HUDEP-2 (cell line): ENCODE results near the gene NEK2.
"Not testable (repeated sequence)": the region's sequence is repeated elsewhere in the genome, so short reads cannot be mapped to it uniquely, and the experiment has no call there.

Source experiments
- DNase-seq, 76 experiments: peaks; one replicate each; lab custom pipeline; 2025; ENCODE audit not compliant: unreplicated experiment in 76 of 76; lab: John Stamatoyannopoulos, UW

Gene NEK2

DNA sequence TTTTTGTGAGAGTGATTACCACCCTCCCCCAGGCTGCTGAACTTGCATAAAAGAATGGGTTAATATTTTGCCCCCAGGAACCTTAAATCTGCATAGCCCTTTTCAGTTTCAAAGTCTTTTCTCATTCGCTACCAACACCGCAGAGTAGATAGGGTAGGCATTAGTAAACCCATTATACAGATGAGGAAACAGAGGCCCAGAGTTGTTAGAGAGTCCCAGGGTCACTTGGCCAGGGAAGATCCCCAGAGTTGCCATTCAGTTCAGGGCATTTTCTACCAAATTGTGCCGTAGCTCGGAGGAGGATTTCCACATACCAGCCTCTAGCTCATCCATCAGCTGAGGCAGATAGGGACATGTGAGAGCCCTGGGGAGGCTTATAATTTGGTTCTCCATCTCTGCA, 40.5 kb downstream of the NEK2 start:
- DNase-seq, result no peak

DNA sequence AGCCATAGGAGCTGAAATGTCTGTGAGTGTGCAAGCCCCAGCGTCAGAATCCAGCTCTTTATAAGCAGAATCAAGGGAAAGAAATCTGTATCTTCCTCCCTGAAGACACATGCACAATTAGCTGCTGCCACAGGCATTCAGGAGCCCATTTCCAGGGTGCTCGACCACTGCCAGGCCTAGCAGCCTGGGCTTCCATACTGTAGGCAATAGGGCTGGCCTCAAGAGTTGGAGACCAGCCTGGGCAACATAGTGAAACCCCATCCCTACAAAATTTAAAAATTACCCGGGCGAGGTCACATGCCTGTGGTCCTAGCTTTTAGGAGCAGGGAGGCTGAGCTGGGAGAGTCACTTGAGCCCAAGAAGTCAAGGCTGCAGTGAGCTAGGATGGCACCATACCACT, 41.0 kb downstream of the NEK2 start:
- no peak for DNase-seq

DNA sequence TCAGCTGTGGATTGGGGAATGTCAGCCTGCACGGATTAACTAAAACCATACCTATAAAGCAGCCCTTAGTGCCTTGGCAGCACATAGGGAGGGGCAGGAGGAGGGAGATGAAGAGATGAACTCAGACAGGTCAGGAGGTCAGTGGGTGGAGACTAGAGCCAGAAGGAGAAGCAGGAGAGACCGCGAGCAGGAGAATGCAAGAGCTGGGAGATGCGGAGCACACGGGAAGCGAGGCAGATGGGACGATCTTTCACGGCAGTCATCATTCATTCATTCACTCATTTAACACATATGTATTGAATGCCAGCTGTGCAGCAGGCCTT, 41.9 kb downstream of the NEK2 start:
- DNase-seq, result no peak

DNA sequence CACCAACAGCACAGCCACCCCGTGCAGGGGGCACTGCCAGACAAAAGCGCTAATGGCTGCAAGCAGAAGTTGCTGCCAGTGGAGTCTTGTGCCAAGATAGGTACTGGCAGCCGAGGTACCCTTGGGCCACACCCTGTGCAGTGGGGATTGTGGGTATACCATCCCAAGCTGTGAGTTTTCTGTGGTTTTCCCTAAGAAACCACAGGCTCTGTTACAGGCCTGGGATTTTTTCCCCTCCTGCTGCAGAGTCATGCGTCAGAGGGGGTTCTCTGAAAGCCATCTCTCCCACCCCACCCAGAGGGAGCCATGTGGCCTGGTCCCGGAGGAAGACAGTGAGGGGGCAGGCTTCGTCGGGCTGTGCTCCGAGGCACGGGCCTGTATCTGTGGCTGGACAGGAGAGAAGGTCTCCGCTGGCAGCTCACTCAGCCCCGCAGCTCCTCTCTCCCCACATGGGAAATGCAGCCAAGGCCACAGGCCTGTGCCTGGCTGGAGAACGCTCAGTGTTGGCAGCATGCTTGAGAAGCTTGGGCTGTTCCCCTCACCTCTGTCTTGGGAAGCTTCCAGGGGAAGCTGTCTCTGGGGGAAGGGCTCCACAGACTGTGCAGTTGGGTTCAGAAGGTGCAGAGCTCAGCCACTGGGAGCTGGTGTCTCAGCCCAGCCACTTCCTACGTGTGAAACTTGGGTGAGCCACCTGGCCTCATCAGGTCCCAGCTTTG, 42.5 kb downstream of the NEK2 start:
- DNase-seq, result no peak

DNA sequence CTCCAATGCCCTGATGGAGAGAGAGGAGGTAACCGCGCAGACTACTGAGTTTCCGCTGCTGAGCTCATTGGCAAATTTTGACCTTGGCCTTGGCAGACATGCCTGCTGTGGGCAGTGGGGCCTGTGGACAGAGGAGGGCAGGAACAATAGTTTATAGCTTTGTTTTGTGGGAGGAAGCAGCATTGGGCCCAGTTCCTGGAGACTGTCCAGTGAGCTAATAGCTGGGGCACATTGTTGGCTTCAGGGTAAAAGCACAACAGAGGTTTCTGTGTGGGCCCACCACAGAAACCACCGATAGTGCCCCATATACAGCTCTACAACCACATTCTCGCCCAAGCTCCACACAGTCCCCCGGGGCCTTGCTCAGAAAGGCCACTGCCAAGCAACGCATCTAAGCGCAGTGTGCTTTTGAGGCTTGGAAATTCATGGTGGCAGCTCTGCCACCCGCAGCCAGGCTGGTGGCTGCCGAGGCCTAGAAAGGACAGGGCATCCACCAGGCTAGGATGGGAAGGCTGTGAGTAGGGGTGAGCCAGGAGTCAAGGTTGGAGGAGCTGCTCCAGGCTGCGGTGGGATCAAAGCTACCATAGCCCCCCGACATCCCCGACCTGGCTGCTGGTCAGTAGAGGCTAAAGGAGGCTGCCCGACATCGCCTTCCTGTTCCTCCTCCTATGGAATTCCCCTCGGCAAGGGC, 43.2 kb downstream of the NEK2 start:
- DNase-seq, result no peak

DNA sequence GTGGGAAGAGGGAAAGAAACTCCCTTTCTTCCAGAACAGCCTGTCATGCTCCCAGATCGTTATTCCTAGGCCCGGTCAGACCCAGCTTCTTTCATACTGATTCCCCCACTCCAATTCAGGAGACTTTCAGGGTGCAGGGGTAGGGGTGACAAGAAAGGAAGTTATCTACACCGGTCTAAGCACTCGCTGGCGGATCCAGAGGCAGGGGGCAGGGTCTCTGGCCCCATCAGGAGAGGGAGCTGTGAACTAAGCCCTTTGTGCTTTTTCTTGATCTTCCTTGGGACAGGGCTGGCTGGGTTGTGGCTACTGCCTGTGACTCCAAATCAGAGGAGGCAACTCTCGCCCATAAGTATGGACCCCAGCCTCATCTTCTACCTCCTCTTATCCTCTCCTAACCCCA, 44.3 kb downstream of the NEK2 start:
- peak in 3 of 76 experiments; percentile 48 to 60 (median 53) for DNase-seq

DNA sequence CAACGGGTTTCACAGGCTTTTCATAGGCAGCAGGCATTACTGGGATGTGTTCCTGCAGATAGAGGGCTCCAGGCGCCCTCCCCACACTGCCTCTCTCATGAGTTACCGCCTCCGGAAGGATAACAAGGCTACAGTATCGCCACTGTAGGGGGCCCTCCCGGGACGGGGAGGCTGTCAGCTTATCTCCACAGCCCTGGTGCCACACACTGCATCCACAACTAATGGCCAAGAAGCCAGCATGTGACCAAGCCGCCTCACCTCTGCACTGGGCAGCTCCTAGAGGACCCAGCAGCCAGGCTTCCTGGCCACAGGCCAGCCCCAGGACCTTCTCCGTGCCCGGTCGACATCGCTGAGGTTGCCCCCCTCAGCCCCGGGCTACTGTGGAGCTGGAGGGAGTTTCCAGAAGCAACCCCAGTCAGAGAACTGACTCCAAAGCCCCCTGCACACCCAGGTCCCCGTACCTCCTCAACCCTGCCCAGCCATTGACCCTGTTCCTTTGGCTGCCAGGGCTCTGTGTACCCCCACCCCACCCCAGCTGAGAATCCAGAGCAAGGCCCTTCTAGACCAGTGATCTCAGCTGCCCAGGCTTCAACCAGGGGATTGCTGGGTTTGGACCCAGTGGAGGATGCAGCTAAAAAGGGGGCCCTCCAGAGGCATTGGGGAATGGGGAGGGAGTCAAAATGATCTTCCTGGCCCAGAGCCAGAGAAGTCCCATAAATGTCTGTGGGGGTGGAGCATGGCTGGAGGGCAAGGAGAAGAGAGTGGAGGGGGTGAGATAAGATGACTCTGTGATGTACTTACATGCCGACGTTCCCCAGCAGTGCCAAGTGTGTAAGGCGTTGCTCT, 45.0 kb downstream of the NEK2 start:
- DNase-seq, result peak in 75 of 76 experiments; percentile 58 to 96 (median 89)

DNA sequence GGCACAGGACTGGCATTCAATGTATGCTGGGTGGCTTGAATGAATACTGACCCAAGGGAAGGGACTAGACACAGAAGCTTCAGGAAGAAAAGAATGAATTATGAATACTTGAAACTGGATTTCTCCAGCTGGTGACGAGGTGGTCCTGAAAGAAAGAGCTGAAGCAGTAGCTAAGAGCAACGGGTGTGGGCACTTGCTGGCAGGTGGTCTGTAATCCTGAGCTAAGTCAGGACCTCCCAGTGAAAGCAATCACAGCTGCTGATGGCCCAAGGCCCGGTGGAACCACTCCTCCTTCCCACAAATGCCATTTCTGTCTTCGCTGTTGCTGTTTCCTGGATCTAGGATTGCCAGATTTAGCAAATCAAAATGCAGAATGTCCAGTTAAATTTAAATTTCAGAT, 47.0 kb downstream of the NEK2 start:
- DNase-seq, result no peak

DNA sequence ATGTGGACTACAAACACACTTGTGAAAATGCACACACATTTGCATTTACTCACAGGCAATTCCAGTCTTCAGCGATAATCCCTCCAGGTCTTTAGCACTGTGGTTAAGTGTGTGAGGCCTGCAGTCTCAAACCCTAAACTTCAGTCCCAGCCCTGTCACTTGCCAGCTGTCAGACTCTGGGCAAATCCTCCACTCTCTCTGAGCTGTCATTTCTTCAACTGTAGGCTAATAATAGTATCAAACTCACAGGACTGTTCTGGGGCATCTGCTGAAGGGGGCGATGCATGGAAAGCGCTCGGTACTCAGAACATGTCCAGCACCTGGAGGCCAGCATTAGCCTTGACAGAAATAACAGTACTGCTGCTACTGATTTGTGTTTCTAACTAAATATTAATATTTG, 48.2 kb downstream of the NEK2 start:
- DNase-seq, result no peak

DNA sequence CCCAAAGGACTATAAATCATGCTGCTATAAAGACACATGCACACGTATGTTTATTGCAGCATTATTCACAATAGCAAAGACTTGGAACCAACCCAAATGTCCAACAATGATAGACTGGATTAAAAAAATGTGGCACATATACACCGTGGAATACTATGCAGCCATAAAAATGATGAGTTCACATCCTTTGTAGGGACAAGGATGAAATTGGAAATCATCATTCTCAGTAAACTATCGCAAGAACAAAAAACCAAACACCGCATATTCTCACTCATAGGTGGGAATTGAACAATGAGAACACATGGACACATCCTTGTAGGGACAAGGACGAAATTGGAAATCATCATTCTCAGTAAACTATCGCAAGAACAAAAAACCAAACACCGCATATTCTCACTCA, 49.6 kb downstream of the NEK2 start:
- DNase-seq, result not testable (repeated sequence)

DNA sequence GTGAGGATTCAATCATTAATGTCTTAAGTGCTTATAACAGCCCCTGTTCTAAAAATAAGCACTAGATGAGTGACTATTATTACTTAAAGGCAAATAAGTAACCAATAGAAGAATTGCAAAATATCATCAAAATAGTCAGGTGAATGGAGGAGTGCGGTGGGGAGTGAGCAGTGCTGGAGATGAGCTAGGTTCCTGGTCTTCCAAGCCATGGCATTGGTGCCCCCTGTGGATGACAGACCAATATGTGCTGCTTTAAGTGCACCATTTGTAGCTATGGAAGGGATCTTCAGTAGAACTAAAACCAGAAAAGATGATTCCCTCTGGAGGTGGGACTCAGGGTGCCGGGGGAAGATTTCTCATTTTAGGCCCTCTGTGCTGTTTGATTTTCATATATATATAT, 50.4 kb downstream of the NEK2 start:
- DNase-seq, result peak in 47 of 76 experiments; percentile 7 to 69 (median 30)

DNA sequence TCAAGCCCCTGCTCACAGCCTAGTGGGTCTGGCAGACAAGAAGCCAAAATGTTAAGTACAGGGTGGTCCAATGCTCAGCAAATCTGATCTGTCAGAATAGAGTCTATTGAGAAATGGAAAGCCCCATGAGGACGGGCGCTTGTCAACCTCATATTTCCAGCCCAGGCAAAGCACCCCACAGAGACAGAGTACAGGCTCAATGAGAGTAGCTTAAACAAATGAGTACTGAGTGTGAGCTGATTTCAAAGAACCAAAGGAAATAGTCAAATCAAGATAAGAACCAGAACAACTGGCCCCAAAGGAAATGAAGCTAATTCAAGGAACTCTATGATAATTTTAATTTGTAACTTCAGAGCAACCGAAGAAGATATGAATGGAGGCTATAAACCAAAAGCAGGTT, 51.9 kb downstream of the NEK2 start:
- peak in 4 of 76 experiments; percentile 10 to 34 (median 18) for DNase-seq

DNA sequence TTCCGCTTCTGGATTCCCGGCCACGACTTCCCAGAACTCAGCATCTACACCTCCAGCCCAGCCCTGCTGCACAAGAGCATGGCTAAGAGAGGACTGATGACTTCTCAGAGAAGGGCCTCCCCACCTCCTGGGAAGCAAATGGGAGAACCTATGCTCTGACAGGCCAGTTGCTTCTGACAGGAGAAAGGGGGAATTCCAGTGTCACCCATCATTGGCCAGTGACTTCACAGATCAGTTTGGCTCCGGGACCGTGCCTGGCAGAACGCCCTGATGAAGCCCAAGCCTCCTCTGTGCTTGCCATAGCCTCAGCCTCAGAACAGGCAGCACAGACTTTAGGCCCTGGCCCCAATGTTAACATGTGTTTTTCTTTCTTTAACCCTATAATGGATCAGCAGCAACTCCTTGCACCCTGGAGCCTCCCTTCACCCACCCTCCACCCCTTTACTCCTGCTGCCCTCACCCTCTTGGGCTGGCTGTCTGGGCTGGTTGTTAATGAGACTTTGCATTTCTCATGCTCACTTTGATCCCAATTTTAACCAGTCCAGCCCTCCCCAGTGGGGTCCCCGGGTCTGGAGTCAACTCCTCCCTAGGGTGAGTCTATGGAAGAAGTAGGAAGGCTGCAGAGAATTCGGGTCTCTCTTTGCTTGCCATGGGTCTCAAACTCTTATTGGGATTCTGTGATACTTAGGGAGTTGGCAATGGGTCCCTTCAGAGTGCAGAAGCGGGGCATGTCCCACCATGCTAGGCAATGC, 53.8 kb downstream of the NEK2 start:
- no peak for DNase-seq

DNA sequence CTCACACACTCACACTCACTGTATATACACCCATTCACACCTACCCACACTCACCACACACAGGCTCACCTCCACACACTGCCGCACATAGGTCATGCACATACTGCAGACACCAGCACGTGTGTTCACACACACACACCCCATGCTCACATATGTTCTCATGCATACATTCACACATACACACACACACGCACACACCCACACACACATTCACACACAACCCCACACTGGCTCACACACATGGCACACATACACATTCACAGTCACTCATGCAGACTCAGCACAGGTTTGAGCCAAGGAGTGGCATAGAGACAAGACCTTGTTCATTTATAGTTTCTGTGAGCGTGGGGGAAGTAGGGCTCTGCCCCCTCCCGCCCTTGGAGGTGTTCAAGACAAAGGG, 55.3 kb downstream of the NEK2 start:
- no peak for DNase-seq

DNA sequence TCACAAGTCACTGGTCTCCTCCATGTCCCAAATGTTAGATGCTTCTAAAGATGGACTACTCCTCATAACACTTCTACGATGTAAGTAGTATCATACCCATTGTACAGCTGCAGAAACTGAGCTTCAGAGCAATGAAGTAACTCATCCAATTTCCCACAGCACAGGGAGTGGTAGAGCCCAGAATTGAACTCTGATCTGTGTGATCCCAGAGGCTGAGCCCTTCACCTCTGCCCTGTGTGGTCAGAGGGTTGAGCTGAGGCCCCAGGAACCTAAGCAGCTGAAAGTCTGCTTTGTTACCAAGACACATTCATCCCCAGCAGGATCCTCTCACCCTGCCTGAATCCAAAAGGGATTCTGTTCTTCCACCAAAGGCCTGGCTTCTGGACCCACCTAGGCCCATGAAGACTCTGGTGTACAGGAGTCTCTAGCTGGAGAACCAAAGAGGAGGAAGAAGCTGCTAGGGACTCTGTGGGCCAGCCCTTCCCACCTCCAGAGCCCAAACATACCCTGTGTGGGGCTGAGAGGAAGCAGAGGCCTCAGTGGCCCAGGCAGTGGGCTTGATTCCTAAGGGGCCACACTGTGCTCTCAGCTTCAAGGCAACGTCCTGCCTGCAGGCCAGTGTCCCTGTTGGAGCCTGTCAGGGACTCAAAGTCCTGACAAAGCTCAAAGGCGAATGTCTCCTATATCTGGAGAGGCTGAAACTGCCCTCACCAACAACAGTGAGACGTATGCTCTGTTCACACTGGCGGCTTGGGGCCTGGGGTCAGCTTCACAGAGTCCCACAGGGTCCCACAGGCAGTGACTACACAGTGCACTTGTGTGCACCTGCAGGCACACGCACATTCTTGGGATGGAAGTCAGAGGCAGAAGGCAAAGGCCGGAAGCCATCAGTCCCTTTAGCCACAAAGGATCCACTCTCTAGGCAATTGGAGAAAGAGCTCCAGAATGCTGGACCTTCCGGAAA, 56.1 kb downstream of the NEK2 start:
- DNase-seq, result no peak

DNA sequence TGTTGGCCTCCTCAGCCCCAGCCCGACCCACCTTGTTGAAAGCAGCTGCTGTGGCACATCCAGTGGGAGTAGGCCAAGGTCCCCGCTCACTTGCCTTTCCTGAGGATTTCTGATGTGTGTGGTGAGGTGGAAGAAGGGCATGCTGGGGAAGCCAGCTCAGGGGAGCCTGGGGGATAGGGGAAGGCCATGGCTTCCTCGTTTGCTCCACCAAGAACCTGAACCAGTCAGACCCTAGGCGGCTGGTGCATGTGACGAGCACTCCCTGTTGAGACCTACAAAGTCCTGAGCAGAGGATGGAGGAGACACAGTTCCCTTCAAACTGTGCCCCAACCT, 58.5 kb downstream of the NEK2 start:
- no peak for DNase-seq

DNA sequence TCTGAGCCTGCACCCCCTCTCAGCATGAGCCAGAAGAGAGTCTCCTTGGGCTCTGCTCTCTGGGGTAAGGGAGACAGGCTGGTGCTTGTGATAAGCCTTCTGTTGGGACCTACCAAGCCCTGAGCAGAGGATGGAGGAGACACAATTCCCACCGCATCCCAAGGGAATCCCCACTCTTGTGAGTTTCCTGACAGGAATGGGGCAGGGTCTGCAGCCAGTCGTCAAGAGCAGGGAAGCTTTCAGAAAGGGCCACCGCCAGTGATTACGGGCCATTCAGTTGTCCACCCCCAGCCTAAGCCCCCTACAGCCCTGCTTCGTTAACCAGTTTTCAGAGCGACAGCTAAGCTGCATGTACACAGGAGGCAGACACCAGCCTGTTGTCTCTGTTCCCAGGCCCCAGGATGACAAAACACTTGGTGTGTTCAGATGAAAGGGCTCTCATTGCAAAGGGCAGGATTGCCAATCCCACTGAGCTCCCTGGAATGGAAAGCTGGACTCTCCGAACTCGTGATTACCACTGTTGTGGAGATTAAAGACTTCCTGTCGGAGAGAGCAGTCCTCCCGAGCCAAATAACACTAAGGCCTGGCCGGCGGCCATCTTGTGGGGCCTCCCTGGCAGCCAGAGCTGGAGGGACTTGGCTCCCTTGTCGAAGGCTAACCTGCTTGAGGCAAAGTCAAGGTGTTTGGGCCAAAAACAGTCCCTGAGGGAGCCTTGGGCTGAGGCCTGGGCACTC, 59.0 kb downstream of the NEK2 start:
- no peak for DNase-seq

DNA sequence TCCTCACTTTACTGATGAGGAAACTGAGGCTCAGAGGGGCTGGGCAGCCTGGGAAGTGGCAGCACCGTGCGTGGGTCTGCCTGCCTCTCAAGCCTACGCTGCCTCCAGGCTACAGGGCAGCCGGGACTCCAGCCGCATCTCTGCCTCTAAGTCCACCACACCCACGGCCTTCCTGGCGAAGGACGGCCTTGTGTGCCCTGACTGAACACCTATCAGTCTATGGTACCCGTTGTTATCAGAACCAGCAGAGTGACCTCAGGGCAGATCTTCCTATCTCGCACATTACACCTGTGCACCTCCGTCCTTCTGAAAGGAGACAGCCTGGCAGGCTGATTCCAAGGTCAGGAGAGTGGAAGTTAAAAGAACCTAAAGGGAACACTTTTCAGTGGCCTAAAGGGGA, 60.8 kb downstream of the NEK2 start:
- peak in 66 of 76 experiments; percentile 11 to 82 (median 55) for DNase-seq

DNA sequence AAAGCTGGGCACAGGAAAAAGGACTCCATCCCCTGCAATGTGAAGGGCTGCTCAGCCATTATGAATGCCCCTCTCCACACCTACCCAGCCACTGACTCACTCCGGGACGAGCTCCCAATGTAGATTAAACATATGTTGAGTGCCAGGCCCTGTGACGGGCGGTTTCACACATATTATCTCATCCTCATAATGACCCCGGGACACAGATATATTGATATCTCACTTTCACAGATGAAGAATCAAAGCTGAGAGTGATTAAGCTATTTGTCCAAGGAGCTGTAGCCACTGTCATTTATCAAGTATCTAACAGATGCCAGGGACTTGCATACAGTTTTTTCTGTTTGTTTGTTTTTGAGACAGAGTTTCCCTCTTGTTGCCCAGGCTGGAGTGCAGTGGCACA, 61.5 kb downstream of the NEK2 start:
- DNase-seq, result peak in 74 of 76 experiments; percentile 28 to 98 (median 84)
